GM21825 (cell line): Measurements from ENCODE around the gene LRRC74B.

Experiments
- ATAC-seq: cut with Tn5 transposase; IDR thresholded peaks from one replicate; pipeline ENCODE4 v1.9.1; 2021; ENCODE audit warnings: mild to moderate bottlenecking, moderate library complexity; ENCODE audit not compliant: unreplicated experiment

LRRC74B gene

DNA sequence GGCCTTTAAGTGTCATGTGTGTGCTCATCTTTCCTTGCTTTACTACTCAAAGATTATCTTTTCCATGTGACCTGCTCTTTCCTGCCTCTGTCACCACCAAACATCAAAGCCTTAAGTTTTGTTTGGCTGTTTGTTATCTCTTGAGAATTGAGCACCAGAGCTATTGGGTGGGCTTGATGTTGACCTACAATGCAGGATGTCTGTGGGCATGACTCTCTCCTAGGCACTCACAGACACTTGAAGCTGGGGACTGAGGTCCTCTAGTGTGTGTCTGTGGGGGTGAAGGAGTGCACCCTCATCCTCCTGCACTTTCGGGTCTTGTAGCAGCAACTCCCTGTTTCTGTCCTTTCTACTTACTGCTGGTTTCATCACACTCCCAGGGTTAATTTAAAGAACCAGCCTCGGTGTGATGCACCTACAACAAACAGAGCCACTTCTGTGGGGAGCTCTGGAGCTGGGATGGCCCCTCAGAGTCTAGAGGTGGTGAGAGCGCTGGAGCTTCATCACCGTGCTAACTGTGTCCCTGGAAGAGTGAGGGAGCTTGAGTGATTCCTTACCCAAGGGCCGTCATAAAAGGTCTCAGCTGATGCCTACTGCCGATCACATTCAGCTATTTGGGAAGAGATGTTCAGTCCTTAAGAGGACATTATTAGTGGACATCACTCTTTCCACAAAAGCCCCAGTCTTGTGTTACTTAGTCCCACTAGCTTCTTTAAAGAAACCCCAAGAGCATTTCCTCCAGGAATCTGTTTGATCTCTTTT, 56.3 kb downstream of the LRRC74B start:
- ATAC-seq, result no peak

DNA sequence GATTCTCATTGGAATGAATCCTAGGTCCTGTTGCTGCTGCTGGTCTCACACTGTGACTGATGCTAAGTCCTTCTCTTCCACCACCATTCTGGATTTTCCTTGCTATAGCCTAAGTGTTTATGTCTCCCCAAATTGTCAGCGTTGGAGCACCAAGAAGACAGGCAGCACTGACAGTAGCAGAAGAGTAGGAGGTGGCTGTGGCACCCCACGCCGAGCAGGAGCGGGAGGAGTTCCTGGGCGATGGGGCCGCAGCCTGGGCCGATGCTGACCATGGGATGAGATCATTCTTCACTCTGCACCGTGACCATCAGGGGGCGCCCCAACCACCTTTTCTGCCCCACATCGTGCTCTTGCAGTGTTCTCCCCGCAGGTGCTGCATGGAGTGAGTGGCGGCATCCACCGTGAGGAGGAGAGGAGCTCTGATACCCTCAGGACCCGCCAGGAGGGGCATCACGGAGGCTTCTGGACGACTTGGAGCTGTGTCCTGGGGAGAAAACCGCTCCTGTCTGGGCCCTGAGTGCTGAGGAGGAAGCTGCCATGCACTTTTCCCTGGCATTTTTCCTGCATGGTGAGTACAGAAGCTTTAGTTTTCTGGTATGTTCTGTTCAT, 57.0 kb downstream of the LRRC74B start:
- peak; percentile 54 for ATAC-seq

DNA sequence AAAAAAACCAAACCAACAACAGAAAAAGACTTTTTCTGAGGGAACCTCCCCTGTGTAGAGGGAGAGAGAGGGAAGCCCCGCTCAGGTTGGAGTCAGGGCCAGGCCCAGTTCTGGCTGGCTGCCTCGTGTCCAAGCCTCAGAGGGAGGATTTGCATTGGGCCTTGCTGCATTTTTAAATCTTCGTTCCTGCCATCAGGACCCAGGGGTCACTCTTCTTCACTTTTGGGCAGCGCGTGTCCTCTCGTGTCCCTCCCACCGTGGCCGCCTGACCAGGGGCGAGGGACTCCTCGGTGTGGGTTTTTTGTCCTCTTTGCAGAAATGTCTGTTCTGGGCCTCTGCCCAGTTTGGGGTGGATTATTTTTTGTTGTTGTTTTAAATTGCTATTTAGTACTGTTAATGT, 57.9 kb downstream of the LRRC74B start:
- ATAC-seq, result no peak

DNA sequence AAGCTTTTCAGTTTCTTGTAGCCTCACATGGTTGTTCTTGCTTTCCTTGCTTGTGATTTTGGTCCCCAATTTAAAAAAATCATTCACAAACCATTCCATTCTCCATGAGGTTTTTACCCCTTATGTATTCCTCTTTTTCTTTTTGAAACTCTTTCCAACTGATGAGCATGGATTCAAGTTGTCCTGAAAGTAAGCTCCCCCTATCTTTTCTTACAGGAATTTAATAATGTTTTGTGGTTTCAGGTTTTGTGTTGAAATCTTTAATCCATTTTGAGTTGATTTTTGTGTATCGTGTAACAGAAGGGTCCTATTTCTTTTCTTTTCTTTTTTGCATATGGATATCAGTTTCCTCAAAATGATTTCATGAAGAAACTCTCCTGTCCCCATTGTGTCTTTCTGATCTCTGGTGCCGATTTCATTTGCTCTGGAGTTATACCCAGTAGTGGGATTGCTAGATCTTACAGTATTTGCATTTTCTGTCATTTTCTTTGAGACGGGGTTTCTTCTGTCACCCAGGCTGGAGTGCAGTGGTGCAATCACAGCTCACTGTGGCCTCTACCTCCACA, 58.5 kb downstream of the LRRC74B start:
- ATAC-seq, result no peak

DNA sequence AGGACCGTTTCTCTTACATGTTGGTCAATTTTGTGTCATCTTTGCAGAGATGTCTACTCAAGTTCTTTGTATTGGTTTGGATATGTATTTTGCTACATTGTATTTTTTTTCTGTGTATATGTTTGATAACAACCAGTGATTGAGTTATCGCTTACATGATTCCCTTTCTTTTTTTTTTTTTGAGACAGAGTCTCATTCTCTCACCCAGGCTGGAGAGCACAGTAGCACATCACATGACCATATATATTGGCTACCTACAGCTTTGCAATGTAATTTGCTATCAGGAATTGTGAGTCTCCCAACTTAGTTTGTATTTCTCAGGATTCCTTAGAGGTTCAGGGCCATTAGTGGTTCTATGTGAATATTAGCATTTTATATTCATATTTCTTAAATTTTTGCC, 59.5 kb downstream of the LRRC74B start:
- ATAC-seq, result no peak

DNA sequence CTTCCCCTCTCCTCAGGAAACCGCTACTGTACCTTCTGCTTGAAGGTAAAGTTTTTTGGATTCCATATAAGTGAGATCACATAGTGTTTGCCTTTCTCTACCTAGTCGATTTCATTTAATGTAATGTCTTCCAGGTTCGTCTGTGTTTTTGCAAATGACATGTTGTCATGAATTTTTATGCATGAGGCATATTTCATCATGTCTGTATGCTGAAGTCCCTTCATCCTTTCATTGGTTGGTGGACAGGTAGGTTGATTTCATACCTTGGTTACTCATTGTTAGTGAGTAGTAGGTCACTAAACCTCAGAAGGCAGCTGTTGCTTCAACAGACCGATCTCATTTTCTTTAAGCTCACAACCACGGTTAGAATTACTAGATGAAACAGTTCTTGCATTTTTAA, 60.3 kb downstream of the LRRC74B start:
- no peak for ATAC-seq

DNA sequence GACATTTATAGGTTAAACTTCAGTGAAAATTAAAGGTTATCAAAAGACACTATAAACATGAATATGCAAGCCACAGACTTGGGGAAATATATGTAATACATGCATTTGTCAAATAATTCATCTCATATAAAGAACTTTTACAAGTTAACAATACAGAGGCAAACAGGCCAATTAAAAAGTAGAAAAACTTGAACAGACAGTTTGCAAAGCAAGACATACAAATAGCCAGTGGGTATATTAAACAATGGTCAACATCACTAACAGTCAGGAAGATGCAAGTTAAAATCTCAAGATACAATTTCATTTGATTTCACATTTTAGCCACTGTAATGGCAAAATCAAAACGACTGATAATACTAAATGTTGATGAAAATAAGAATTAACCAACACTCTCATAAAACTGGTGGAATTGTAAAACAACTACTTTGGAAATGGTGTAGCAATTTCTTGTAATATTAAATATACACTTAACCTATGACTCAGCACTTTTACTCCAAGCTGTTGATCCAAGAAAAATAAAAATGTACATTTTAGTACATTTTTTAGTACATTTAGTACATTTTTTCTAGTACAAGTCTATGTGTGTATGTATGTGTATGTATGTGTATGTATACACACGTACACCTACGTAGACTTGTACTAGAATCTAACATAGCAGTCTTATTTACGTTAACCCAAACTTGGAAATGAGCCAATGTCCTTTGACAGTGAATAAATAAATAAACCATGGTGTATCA, 62.8 kb downstream of the LRRC74B start:
- ATAC-seq, result no peak
